Activated T-helper 2 cell treated with anti-CD3 and anti-CD28 coated beads, Interferon-gamma antibody, Interleukin-2, Interleukin-4, amounts not matched to agents 10 μg/mL and 5 μg/mL and 100 μg/mL, durations not matched to agents 14 hours and 24 hours and 36 hours (primary cell): ENCODE data around the gene PRKCZ. TPM values are rescaled to one million over a fixed set of nuclear protein-coding genes. Genes with fewer than 3 reads are reported as not detected.

Experiments
- DNase-seq: peaks from one replicate; pipeline ENCODE4 v3.0.0; 2021; ENCODE audit warnings: low spot score
- H3K27ac Mint-ChIP-seq: one replicate; pipeline ENCODE4 v1.8.0; 2021; ENCODE audit warnings: mixed read lengths
- H3K27me3 Mint-ChIP-seq: one replicate; pipeline ENCODE4 v1.8.0; 2021; ENCODE audit warnings: low read depth, mixed read lengths
- H3K36me3 Mint-ChIP-seq: one replicate; pipeline ENCODE4 v1.8.0; 2021; ENCODE audit warnings: low read depth, mixed read lengths
- H3K4me1 Mint-ChIP-seq: one replicate; pipeline ENCODE4 v1.8.0; 2021; ENCODE audit warnings: low read depth, mixed read lengths
- H3K4me3 Mint-ChIP-seq: one replicate; pipeline ENCODE4 v1.8.0; 2021; ENCODE audit warnings: low read depth, mild to moderate bottlenecking, moderate library complexity, mixed read lengths
- H3K9me3 Mint-ChIP-seq: one replicate; pipeline ENCODE4 v1.8.0; 2021; ENCODE audit warnings: mixed read lengths
- intact Hi-C: fragments of 100-400 bp; cut with micrococcal nuclease; formaldehyde crosslinking; loops from one replicate; pipeline ENCODE4 v1.15.1; 2023
- total RNA-seq: library from RNA; stranded (reverse); gene quantifications from 2 replicates; pipeline ENCODE4 v1.2.3, GENCODE V29; 2022

Gene PRKCZ
- total RNA-seq, 1 donor from 2014 or later, result 3.6 TPM

DNA sequence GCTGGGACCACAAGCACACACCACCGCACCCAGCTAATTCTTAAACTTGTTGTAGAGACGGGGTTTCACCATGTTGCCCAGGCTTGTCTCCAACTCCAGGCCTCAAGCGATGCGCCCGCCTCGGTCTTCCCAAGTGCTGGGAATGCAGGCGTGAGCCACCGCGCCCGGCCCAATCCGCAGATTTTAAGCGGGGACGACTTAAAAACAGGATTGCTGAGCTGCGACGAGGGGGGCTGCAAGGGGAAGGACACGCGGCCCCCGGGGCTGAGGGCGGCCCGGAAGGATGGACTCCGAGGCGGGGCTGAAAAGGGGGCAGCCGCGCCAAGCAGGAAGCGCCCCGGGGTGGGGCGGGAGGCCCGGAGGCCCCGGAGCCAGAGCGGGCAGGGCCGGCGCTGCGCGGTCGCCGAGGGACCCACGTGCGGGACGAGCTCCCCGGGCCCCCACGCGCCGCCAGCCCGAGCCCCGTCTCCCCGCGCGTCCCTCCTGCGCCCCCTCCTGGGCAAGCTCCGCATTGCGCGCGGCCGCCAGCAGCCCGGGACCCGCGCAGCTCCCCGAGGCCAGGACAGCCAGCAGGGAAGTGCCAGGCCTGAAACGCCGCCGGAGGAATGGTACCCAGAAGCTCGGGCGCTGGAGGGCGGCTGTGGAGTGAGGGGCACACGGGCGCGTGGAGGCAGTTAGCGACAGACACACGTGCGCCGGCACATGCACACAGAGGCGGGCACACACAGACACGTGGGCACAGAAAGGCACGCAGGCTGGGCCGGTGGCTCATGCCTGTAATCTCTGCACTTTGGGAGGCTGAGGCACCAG is 5.5 kb upstream of the PRKCZ start:
- no peaks in the 10 kb centered on the region for H3K9me3 Mint-ChIP-seq
- no peaks in the 10 kb centered on the region for H3K36me3 Mint-ChIP-seq
- intact Hi-C loops, result loop anchor here (2.0 to 5.0 kb wide), 2 partner anchors 84 to 102 kb away; no protein-coding TSS in a partner anchor
- DNase-seq, result peak; percentile 61
- H3K27me3 Mint-ChIP-seq, result peaks cover 29% of the 10 kb centered on the region
- H3K4me3 Mint-ChIP-seq, result no peak overlapping the region
- H3K4me1 Mint-ChIP-seq, result peaks cover 10% of the 10 kb centered on the region
- no peak overlapping the region for H3K27ac Mint-ChIP-seq

DNA sequence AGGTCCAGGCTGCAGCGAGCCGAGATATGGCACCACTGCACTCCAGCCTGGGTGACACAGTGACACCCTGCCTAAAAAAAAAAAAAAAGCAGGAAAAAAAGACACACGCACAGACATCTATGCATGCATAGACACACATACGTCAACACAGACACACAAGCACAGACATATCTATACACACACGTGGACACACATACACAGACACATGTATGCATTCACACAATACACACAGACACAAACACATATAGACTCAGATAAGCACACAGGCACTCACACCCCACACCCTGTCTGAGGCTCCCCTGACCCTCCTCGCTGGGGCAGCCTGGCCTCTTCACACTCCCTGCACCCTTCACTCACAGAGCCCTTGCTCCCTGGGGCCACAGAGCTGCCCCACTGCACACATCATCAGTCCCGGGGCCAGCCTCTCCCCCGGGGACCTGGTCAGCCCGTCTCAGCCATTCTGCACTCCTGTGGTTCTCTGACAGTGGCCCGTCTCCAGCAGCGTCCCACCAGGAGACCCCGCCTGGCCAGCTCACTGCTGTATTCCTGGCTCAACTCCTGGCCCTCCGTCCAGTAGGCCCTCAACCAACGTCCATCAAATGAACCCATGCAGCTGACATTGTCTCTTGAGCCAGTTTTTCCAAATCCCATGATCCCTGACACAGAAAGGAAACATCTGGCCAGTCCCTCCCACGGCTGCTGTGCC is 4.6 kb upstream of the PRKCZ start:
- Mint-ChIP-seq H3K27ac (no peak overlapping the region), H3K36me3 (no peaks in the 10 kb centered on the region), H3K4me1 (peaks cover 10% of the 10 kb centered on the region), H3K27me3 (peaks cover 29% of the 10 kb centered on the region), H3K4me3 (no peak overlapping the region), H3K9me3 (no peaks in the 10 kb centered on the region)
- DNase-seq, result no peak
- intact Hi-C loops, result loop anchor here (2.0 to 5.0 kb wide), 2 partner anchors 85 to 103 kb away; no protein-coding TSS in a partner anchor

DNA sequence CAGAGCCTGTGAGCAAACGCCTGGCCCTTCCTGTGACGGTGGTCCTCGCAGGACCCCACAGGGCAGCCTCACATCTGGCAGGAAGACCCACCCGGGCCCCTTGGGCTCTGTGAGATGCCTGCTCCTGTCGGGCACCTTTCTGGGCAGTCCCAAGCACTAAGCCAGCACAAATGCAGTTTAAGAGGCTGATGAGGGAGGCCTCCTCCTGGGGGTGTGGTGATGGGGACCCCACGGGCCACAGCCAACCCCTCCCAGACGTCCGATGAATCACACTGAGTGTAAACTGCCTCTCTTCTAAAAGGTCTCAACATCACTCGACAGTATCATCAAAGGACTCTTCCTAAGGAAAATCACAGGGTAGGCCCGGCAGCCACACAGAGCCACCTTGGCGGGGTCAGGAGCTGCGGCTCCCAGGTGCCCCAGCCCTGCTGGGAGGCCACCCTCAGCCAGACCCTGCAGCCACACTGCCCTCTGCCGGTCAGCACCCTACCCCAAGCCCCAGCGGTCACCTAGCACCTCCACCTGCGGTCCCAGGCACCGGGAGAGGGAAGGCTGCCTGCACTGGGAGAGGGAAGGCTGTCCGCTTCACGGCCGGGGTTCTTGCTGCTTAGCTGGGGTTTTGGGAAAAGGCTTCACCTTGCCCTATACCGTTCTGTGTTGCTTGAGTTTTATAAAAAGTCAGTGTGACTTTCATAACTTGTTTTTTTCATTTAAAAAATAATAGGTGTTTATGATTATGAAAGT is 3.9 kb upstream of the PRKCZ start:
- Mint-ChIP-seq H3K36me3 (no peaks in the 10 kb centered on the region), H3K4me3 (no peak overlapping the region), H3K27me3 (peaks cover 29% of the 10 kb centered on the region), H3K9me3 (no peaks in the 10 kb centered on the region), H3K4me1 (peaks cover 10% of the 10 kb centered on the region), H3K27ac (no peak overlapping the region)
- peak; percentile 28 for DNase-seq
- intact Hi-C loops, result loop anchor here (5.0 kb wide), 1 partner anchor 104 kb away; no protein-coding TSS in a partner anchor

DNA sequence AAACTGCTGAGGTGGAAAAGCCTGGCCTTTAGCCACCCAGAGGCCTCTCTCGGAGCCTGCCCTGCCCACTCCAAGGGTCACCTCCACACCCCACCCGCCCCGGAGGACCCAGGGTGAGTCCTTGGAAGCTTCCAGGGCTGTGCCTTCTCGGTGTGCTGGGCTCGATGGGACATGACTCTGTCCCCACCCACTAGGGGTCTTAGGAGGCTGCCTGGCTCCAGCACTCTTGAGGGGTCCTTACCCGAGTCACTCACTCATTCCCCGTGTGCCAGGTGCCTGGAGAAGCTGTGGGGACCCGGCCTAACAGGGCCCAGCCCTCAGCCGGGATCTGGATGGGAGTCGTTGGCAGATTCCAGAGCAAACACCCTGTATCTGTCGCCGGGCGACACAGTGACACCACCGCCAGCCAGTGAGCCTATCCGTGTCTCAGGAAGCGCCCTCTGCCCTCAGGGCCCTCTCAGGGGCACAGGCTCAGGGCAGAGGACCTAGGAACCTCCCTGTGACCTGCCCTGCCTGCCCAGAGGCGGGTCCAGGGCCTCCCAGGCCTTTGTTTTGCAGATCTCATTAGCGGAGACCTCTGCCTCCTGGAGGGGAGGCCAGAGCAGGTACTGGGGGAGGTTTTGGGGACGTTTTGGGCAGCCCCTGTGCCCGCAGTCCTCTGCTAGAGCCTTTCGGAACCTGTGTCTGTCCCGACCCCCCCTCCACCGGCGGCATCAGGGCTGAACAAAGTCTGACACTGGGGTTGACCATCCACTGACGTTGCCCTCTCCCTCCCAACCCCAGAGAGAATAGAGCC is 3.1 kb upstream of the PRKCZ start:
- peaks cover 29% of the 10 kb centered on the region for H3K27me3 Mint-ChIP-seq
- no peak for DNase-seq
- H3K4me3 Mint-ChIP-seq, result no peak overlapping the region
- H3K36me3 Mint-ChIP-seq, result no peaks in the 10 kb centered on the region
- no peak overlapping the region for H3K27ac Mint-ChIP-seq
- peaks cover 10% of the 10 kb centered on the region for H3K4me1 Mint-ChIP-seq
- H3K9me3 Mint-ChIP-seq, result no peaks in the 10 kb centered on the region
- intact Hi-C loops, result loop anchor here (5.0 kb wide), 1 partner anchor 105 kb away; no protein-coding TSS in a partner anchor

DNA sequence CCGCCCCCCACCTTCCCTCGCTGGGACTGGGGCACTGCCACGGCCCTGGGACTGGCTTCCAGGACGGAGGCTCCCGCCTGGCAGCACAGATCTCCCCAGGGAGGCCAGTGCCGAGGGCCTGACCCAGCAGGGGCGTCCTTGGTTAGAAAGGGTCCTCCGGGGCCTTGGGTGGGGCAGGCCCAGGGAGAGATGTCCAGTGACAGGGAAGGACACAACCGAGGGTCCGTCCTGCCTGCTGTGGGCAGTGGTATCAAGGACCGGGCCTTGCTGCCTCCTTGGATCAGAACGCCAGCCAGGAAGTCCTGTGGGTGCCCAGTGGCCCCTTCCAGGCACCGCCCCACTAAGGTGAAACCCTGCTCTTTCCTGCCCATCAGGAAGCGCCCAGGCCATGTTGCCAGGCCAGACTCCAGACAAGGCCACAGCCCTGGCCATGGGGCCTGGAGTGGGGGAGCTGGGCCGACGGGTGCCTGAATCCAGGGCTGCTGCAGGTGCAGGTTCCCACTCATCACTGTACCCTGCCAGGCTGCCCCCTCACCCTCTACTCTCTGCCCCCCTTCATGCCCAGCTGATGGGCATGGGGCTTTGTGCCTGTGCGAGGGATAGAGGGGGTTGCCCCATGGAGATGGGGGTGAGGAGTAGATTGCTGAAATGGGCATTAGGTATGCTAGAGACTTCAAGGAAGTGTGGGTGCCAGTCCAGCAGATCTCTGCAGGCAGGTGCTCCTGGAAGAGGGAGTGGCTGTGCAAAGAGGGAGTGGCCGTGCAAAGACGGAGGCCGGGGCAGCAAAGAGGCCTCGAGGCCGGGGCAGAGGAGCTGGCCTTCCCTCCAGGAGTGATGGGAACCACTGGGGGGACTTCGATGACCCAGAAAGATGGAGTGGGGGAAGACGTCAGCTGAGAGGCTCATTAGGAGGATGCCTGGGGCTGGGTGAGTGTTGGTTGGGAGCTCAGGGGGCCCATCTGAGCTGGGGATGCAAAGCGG is 2.2 kb upstream of the PRKCZ start:
- Mint-ChIP-seq H3K9me3 (no peaks in the 10 kb centered on the region), H3K4me1 (peaks cover 10% of the 10 kb centered on the region), H3K27ac (no peak overlapping the region), H3K27me3 (peaks cover 33% of the 10 kb centered on the region), H3K36me3 (no peaks in the 10 kb centered on the region), H3K4me3 (peak overlapping the region; percentile 58)
- intact Hi-C loops, result loop anchor here (5.0 kb wide), 1 partner anchor 106 kb away; no protein-coding TSS in a partner anchor
- DNase-seq, result no peak

DNA sequence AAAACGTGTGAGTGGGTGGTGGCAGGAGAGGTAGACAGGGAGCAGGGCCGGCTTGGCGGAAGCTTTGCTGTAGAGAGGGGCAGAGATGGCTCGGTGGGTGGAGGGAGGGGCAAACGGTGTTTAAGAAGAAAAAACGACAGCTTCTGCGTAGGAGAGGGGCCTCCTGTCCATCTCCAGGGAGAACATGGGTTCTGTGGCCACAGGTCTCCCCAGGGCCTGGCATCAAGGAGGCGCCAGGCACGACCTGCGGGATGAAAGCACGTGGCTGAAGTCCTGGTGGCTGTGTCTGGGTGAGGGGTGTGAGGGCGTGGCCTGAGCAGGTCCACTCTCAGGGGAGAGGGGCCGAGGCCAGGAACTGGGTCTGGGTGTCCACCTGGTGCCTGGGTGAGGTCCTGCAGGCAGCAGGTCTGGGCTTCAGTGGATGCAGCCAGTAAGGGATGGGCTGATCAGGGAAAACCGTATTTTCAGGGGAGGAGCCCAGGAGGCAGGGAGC is 940 bp upstream of the PRKCZ start:
- H3K27ac Mint-ChIP-seq, result no peak overlapping the region
- H3K36me3 Mint-ChIP-seq, result no peaks in the 10 kb centered on the region
- no peak for DNase-seq
- peak overlapping the region; percentile 77 for H3K4me3 Mint-ChIP-seq
- intact Hi-C loops, result loop anchor here (5.0 kb wide), 1 partner anchor 107 kb away; no protein-coding TSS in a partner anchor
- no peaks in the 10 kb centered on the region for H3K9me3 Mint-ChIP-seq
- H3K27me3 Mint-ChIP-seq, result peaks cover 29% of the 10 kb centered on the region
- peaks cover 10% of the 10 kb centered on the region for H3K4me1 Mint-ChIP-seq

DNA sequence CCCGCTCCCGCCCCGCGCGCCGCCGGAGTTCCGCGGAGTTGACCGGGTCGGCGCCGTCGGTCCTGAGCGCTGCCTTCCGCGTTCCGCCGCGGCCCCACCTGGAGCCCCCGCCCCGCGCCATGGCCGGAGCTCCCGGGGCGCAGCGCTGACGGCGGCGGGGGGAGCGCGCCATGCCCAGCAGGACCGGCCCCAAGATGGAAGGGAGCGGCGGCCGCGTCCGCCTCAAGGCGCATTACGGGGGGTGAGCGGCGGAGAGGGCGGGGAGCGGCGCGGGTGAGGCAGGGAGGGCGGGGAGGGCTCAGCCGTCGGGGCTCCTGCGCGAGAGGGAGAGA is 216 bp downstream of the PRKCZ start:
- intact Hi-C loops, result no loop called here
- DNase-seq, result no peak
- no peak overlapping the region for H3K27ac Mint-ChIP-seq
- H3K36me3 Mint-ChIP-seq, result no peaks in the 10 kb centered on the region
- no peaks in the 10 kb centered on the region for H3K9me3 Mint-ChIP-seq
- H3K4me3 Mint-ChIP-seq, result no peak overlapping the region
- H3K27me3 Mint-ChIP-seq, result peaks cover 28% of the 10 kb centered on the region
- H3K4me1 Mint-ChIP-seq, result peaks cover 7% of the 10 kb centered on the region

DNA sequence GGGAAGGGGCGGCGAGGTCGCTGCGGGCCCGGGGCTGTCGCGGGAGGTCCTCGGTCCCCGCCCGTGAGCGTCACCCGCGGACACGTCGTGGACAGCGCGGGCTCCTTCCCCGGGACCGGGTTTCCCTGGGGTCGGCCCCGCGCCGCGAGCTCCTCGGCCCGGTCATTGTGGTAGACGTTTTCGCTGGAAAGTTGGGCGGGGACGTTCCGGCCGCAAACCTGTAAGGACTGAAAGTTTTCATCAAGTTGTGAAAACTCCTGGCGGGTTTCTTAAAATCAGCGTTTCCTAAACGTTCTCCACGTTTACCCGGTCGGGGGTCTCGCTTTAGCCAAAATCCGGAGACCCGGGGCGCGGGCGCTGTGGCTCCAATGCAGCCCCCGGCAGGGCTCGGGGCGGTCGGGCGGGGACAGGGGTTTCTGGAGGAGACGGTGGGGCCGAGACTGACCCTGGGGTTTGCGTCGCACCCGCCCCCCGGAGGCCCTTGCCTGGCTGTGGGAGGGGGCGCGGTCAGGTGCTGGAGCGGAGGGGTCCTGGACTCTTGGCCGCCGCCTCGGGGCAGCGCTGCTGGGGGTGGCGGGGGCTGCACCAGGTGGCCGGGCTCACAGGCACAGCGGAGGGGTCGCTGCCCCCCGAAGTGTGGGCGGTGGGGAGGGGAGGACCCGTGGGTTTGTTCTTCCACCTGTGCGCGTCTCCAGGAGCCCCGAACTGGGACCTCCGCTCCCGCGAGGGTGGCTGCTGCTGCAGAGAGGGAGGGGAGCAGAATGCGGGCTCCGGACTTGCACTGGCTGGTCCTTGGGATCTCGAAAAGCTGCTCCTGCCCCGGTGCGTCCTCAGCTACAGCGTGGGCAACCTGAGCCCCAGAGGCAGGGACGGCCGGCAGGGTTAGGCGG is 827 bp downstream of the PRKCZ start:
- intact Hi-C loops, result no loop called here
- DNase-seq, result no peak
- Mint-ChIP-seq H3K27ac (no peak overlapping the region), H3K4me1 (peaks cover 6% of the 10 kb centered on the region), H3K36me3 (no peaks in the 10 kb centered on the region), H3K4me3 (peak overlapping the region; percentile 42), H3K9me3 (no peaks in the 10 kb centered on the region), H3K27me3 (peaks cover 23% of the 10 kb centered on the region)

DNA sequence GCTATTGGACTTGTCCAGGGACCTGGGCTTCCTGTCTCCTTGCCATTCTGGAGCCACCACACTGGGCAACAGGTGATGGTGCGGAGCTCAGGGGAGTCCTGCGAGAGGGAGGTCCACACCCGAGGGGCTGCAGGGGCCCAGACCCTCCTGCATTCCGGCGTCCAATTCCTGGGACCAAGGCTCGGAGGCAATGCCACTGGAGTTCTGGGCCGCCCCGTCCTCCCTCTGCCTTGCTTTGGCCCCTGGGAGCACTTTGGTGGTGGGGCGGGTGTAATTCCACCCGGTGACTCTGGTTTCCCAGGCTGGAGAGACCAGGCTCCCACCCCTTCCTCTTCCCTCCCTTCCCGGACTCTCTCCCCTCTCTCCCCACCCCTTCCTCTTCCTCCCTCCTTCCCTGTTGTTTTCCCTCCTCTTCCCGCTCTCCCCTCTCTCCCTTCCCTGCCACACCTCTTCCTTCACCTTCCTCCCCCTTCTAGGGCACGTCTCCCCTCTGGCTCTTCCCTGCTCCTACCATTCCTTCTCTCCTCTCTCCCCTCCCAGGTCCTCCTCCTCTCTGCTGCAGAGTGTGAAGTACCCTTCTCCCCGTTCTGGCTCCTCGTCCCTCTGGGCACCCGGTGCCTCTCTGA is 2.0 kb downstream of the PRKCZ start:
- H3K4me3 Mint-ChIP-seq, result peak overlapping the region; percentile 41
- peaks cover 6% of the 10 kb centered on the region for H3K4me1 Mint-ChIP-seq
- no peaks in the 10 kb centered on the region for H3K36me3 Mint-ChIP-seq
- H3K9me3 Mint-ChIP-seq, result no peaks in the 10 kb centered on the region
- no peak for DNase-seq
- intact Hi-C loops, result no loop called here
- H3K27ac Mint-ChIP-seq, result no peak overlapping the region
- H3K27me3 Mint-ChIP-seq, result peaks cover 21% of the 10 kb centered on the region

DNA sequence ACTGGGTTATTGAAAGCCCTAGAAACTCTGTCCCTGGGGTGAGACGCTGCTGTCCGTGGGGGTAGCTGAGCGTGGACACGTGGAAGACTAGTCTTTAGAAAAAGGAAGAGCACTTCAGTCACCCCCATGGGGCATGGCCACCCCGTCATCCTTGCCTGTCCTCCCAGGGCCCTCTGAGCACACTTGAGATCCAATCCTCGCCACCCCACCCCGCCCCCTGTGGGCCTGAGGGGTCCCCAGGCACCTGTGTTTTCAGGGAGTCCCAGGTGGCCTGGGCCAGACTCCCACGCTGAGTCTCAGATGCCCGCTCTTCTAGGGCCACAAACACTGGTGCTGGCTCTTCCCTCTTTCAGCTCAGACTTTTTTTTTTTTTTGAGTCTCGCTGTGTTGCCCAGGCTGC is 2.5 kb downstream of the PRKCZ start:
- H3K4me3 Mint-ChIP-seq, result no peak overlapping the region

More for the DNA sequence above, 2.5 kb downstream of the PRKCZ start:
- intact Hi-C loops, result no loop called here
- peaks cover 6% of the 10 kb centered on the region for H3K4me1 Mint-ChIP-seq
- no peaks in the 10 kb centered on the region for H3K9me3 Mint-ChIP-seq
- H3K36me3 Mint-ChIP-seq, result no peaks in the 10 kb centered on the region
- H3K27ac Mint-ChIP-seq, result no peak overlapping the region
- peaks cover 21% of the 10 kb centered on the region for H3K27me3 Mint-ChIP-seq
- DNase-seq, result no peak
